Muscle layer of colon (tissue), 2 donors: ENCODE measurements around the gene NLRP11.

Source experiments
- H3K27ac ChIP-seq: one replicate; pipeline ENCODE4 v1.7.0; 2013; ENCODE audit warnings: low read depth, mild to moderate bottlenecking, low read length, moderate library complexity
- H3K27me3 ChIP-seq, 2 donors: one replicate each; pipeline ENCODE4 v1.7.0; 2013; ENCODE audit warnings: low read length in 2 of 2, mild to moderate bottlenecking in 2 of 2; ENCODE audit not compliant: insufficient read depth in 2 of 2, control insufficient read depth in 1 of 2
- H3K36me3 ChIP-seq: one replicate; pipeline ENCODE4 v1.7.0; 2013; ENCODE audit warnings: mild to moderate bottlenecking, low read length; ENCODE audit not compliant: insufficient read depth
- H3K4me1 ChIP-seq: one replicate; pipeline ENCODE4 v1.7.0; 2013; ENCODE audit warnings: mild to moderate bottlenecking, low read length; ENCODE audit not compliant: insufficient read depth
- H3K4me3 ChIP-seq, 2 donors: one replicate each; pipeline ENCODE4 v1.7.0; 2013; ENCODE audit warnings: low read length in 2 of 2, low read depth in 1 of 2, mild to moderate bottlenecking in 1 of 2, moderate library complexity in 1 of 2
- H3K9ac ChIP-seq: one replicate; pipeline ENCODE4 v1.7.0; 2013; ENCODE audit warnings: low read length
- H3K9me3 ChIP-seq: one replicate; pipeline ENCODE4 v1.7.0; 2013; ENCODE audit warnings: mild to moderate bottlenecking, low read length
- donor health status: abdominal sarcoma.
- donor health status: Adenocarcinoma of cecum.

NLRP11 gene

GRCh38 chr19:55831846-55832245 is at the start of gene NLRP11:
NLRP11 (minus strand) TSS chr19:55831999; CDS start chr19:55818174, 13,825 bp downstream.
- Histone ChIP-seq H3K36me3 (no peaks in the 10 kb centered on the region), H3K9me3 (no peaks in the 10 kb centered on the region), H3K9ac (no peak within 1 kb of the TSS), H3K4me3 (no peak within 1 kb of the TSS), H3K4me1 (no peaks in the 10 kb centered on the region), H3K27ac (no peak within 1 kb of the TSS), H3K27me3 (no peaks in the 10 kb centered on the region)

GRCh38 chr19:55877211-55877610 is 45.4 kb upstream of the NLRP11 start:
- H3K9ac ChIP-seq = no peak overlapping the region
- H3K4me3 ChIP-seq = no peak overlapping the region
- peaks cover 5% of the 10 kb centered on the region for H3K9me3 ChIP-seq
- H3K4me1 ChIP-seq = no peaks in the 10 kb centered on the region
- H3K27me3 ChIP-seq = no peaks in the 10 kb centered on the region
- H3K27ac ChIP-seq = no peak overlapping the region
- H3K36me3 ChIP-seq = no peaks in the 10 kb centered on the region

- no peak overlapping the region for H3K4me3 ChIP-seq
- H3K9ac ChIP-seq = no peak overlapping the region
- no peak overlapping the region for H3K27ac ChIP-seq
- no peaks in the 10 kb centered on the region for H3K27me3 ChIP-seq
- H3K9me3 ChIP-seq = no peaks in the 10 kb centered on the region
- no peaks in the 10 kb centered on the region for H3K36me3 ChIP-seq
- H3K4me1 ChIP-seq = no peaks in the 10 kb centered on the region
Measured at GRCh38 chr19:55870736-55871135, 38.9 kb upstream of the NLRP11 start.

- no peaks in the 10 kb centered on the region for H3K36me3 ChIP-seq
- H3K9me3 ChIP-seq = no peaks in the 10 kb centered on the region
- H3K4me3 ChIP-seq = no peak overlapping the region
- H3K4me1 ChIP-seq = no peaks in the 10 kb centered on the region
- H3K27me3 ChIP-seq = no peaks in the 10 kb centered on the region
- H3K9ac ChIP-seq = no peak overlapping the region
- H3K27ac ChIP-seq = no peak overlapping the region
Measured at GRCh38 chr19:55867101-55867500, 35.3 kb upstream of the NLRP11 start.

GRCh38 chr19:55866521-55866920 is 34.7 kb upstream of the NLRP11 start:
- Histone ChIP-seq H3K27ac (no peak overlapping the region), H3K9me3 (no peaks in the 10 kb centered on the region)

GRCh38 chr19:55858969-55859368 is 27.2 kb upstream of the NLRP11 start:
- H3K9me3 ChIP-seq = no peaks in the 10 kb centered on the region
- no peak overlapping the region for H3K9ac ChIP-seq
- H3K4me1 ChIP-seq = no peaks in the 10 kb centered on the region
- no peak overlapping the region for H3K4me3 ChIP-seq
- no peaks in the 10 kb centered on the region for H3K36me3 ChIP-seq
- no peak overlapping the region for H3K27ac ChIP-seq
- no peaks in the 10 kb centered on the region for H3K27me3 ChIP-seq

More at GRCh38 chr19:55866521-55866920, 34.7 kb upstream of the NLRP11 start:
- Histone ChIP-seq H3K4me3 (no peak overlapping the region), H3K36me3 (no peaks in the 10 kb centered on the region), H3K9ac (no peak overlapping the region), H3K27me3 (no peaks in the 10 kb centered on the region), H3K4me1 (no peaks in the 10 kb centered on the region)

GRCh38 chr19:55858401-55858800 is 26.6 kb upstream of the NLRP11 start:
- Histone ChIP-seq H3K27ac (no peak overlapping the region), H3K9me3 (no peaks in the 10 kb centered on the region)

GRCh38 chr19:55857974-55858373 is 26.2 kb upstream of the NLRP11 start:
- Histone ChIP-seq H3K36me3 (no peaks in the 10 kb centered on the region), H3K9ac (no peak overlapping the region), H3K4me3 (no peak overlapping the region), H3K27me3 (no peaks in the 10 kb centered on the region), H3K9me3 (no peaks in the 10 kb centered on the region), H3K27ac (no peak overlapping the region), H3K4me1 (no peaks in the 10 kb centered on the region)

More at GRCh38 chr19:55858401-55858800, 26.6 kb upstream of the NLRP11 start:
- no peaks in the 10 kb centered on the region for H3K4me1 ChIP-seq
- no peak overlapping the region for H3K9ac ChIP-seq
- no peaks in the 10 kb centered on the region for H3K27me3 ChIP-seq
- H3K4me3 ChIP-seq = no peak overlapping the region
- H3K36me3 ChIP-seq = no peaks in the 10 kb centered on the region

- H3K9ac ChIP-seq = no peak overlapping the region
- no peak overlapping the region for H3K27ac ChIP-seq
- no peaks in the 10 kb centered on the region for H3K9me3 ChIP-seq
- H3K36me3 ChIP-seq = no peaks in the 10 kb centered on the region
- H3K27me3 ChIP-seq = no peaks in the 10 kb centered on the region
- no peaks in the 10 kb centered on the region for H3K4me1 ChIP-seq
- no peak overlapping the region for H3K4me3 ChIP-seq
Measured at GRCh38 chr19:55857149-55857548, 25.4 kb upstream of the NLRP11 start.

- Histone ChIP-seq H3K36me3 (no peaks in the 10 kb centered on the region), H3K4me1 (no peaks in the 10 kb centered on the region), H3K27me3 (no peaks in the 10 kb centered on the region), H3K4me3 (no peak overlapping the region), H3K27ac (no peak overlapping the region), H3K9ac (no peak overlapping the region), H3K9me3 (no peaks in the 10 kb centered on the region)
Measured at GRCh38 chr19:55855160-55855559, 23.4 kb upstream of the NLRP11 start.

GRCh38 chr19:55838906-55839305 is 7.1 kb upstream of the NLRP11 start:
- Histone ChIP-seq H3K4me3 (no peak overlapping the region), H3K9me3 (no peaks in the 10 kb centered on the region), H3K27ac (no peak overlapping the region), H3K4me1 (no peaks in the 10 kb centered on the region), H3K36me3 (no peaks in the 10 kb centered on the region), H3K27me3 (no peaks in the 10 kb centered on the region), H3K9ac (no peak overlapping the region)

GRCh38 chr19:55838251-55838650 is 6.5 kb upstream of the NLRP11 start:
- H3K27ac ChIP-seq = no peak overlapping the region
- no peaks in the 10 kb centered on the region for H3K27me3 ChIP-seq
- no peaks in the 10 kb centered on the region for H3K36me3 ChIP-seq
- H3K4me3 ChIP-seq = no peak overlapping the region
- H3K4me1 ChIP-seq = no peaks in the 10 kb centered on the region
- no peaks in the 10 kb centered on the region for H3K9me3 ChIP-seq
- H3K9ac ChIP-seq = no peak overlapping the region
